Thyroid gland (tissue), 4 donors: ENCODE results near the gene POU2AF1. TPM values are rescaled to one million over a fixed set of nuclear protein-coding genes. Genes with fewer than 3 reads are reported as not detected.

Source experiments
- DNase-seq, 2 donors: peaks; one replicate each; pipeline ENCODE4 v3.0.0-alpha.2; 2019
- H3K27ac ChIP-seq, 3 donors: fragments of 200-600 bp; sonication (generic); 1 replicate in 2 of 3; 2 replicates in 1 of 3; pipeline ENCODE4 v1.5.1; 2016 to 2019; ENCODE audit warnings: mild to moderate bottlenecking in 1 of 3, moderate library complexity in 1 of 3
- H3K27me3 ChIP-seq: fragments of 200-600 bp; sonication (generic); one replicate; pipeline ENCODE4 v1.5.1; 2019
- H3K36me3 ChIP-seq, 2 donors: fragments of 200-600 bp; sonication (generic); one replicate each; pipeline ENCODE4 v1.5.1; 2016 to 2019
- H3K4me1 ChIP-seq, 2 donors: fragments of 200-600 bp; sonication (generic); one replicate each; pipeline ENCODE4 v1.5.1; 2017 to 2019
- H3K4me3 ChIP-seq, 3 donors: fragments of 200-600 bp; sonication (generic); replicated peaks in 1 of 3; 1 replicate in 2 of 3; 2 replicates in 1 of 3; pipeline ENCODE4 v1.5.1; 2016; ENCODE audit warnings: mild to moderate bottlenecking in 1 of 3
- H3K9me3 ChIP-seq: fragments of 200-600 bp; sonication (generic); one replicate; pipeline ENCODE4 v1.5.1; 2017
- CTCF ChIP-seq, 6 experiments: fragments of 200-600 bp in 3 of 6; fragments of 450-650 bp in 3 of 6; sonication (generic) in 3 of 6; IDR thresholded peaks; one replicate each; pipeline ENCODE4 v1.5.1; 2016 to 2019; ENCODE audit warnings: antibody characterized with exemption in 6 of 6, mild to moderate bottlenecking in 2 of 6, inconsistent platforms in 1 of 6, moderate library complexity in 1 of 6
- POLR2A ChIP-seq, 2 donors: fragments of 450-650 bp; IDR thresholded peaks; one replicate each; pipeline ENCODE4 v1.6.1; 2017; ENCODE audit warnings: antibody characterized with exemption in 2 of 2, mild to moderate bottlenecking in 2 of 2, moderate library complexity in 1 of 2
- WGBS, 2 donors: methylation state at CpG; one replicate each; pipeline ENCODE4 v1.1.5; 2017; 5-methylcytosine and 5-hydroxymethylcytosine counted together
- intact Hi-C: fragments of 100-400 bp; cut with DNase I; formaldehyde crosslinking; loops from one replicate; pipeline ENCODE4 v1.15.1; 2023
- total RNA-seq, 4 donors: library from RNA; depleted of rRNA; stranded (reverse); fragments of >200 nt; gene quantifications; one replicate each; pipeline ENCODE4 v1.2.3, GENCODE V29; 2016

Gene POU2AF1
- total RNA-seq, 4 donors from 2014 or later = 0.54 TPM; not detected in 3

- intact Hi-C loops = no loop called here
- Histone ChIP-seq H3K4me1 (peaks cover 6 to 13% of the 10 kb centered on the region in 2 donors), H3K4me3 (no peak overlapping the region), H3K9me3 (no peaks in the 10 kb centered on the region), H3K36me3 (no peaks in the 10 kb centered on the region), H3K27ac (peak overlapping the region; percentile 27 to 71 (median 53)), H3K27me3 (no peaks in the 10 kb centered on the region)
- 51 to 61% methylated on average over 9 of the region's 9 CpGs for WGBS, 2 donors
- DNase-seq = peak; percentile 86 to 91
- TF ChIP-seq CTCF (IDR thresholded peaks at IDR 0.05) (no peak), POLR2A (IDR thresholded peaks at IDR 0.05) (no peak)
Observed at GRCh38 chr11:111362887-111363411, 16.1 kb downstream of the POU2AF1 start.

- WGBS, 2 donors = 94 to 97% methylated on average over 6 of the region's 6 CpGs
- intact Hi-C loops = no loop called here
- no peaks in the 10 kb centered on the region for H3K9me3 ChIP-seq
Observed at GRCh38 chr11:111361874-111362273, 17.2 kb downstream of the POU2AF1 start.

DNA sequence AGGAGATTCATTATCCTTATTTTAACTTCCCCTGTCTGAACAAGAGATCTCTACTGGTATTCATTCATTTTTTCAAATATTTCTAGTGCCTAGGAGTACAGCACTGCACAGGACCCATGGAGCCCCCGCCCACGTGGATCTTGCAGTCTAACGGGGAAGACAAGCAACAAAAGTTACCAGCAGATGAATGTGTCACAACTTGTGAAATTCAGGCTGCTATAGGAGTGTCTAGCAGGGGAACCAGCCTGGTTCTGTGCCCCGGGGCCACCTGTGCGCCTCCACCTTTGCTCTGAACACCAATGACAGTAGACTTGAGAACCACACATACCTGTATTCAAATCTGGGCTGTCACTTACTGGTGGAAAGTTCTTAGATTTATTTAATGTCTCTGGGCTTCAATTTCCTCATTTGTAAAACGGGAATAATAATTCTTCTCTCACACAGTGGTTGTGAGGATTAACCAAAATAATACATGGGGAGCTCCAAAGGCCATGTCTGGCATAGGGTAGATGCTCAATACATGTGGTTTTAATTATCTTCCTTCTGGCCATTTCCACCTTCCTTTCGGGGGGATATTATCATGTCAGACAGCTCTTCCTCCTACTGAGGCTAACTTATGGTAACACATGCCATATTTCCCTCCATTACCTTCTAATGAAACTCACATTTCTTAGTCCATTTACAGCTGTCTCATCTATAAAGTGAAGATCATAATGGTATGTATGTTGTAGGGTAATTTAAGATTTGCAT lies 17.8 kb downstream of the POU2AF1 start:
- Histone ChIP-seq H3K27ac (no peak overlapping the region), H3K36me3 (no peaks in the 10 kb centered on the region), H3K27me3 (no peaks in the 10 kb centered on the region), H3K4me1 (peaks cover 6 to 13% of the 10 kb centered on the region in 2 donors), H3K4me3 (no peak overlapping the region), H3K9me3 (no peaks in the 10 kb centered on the region)
- intact Hi-C loops = no loop called here
- 87 to 93% methylated on average over 7 of the region's 7 CpGs for WGBS, 2 donors
- no peak for DNase-seq
- TF ChIP-seq CTCF (IDR thresholded peaks at IDR 0.05) (no peak), POLR2A (IDR thresholded peaks at IDR 0.05) (no peak)

More at GRCh38 chr11:111361874-111362273, 17.2 kb downstream of the POU2AF1 start:
- no peaks in the 10 kb centered on the region for H3K27me3 ChIP-seq
- H3K27ac ChIP-seq = no peak overlapping the region
- DNase-seq = no peak
- H3K36me3 ChIP-seq = no peaks in the 10 kb centered on the region
- peaks cover 6 to 13% of the 10 kb centered on the region in 2 donors for H3K4me1 ChIP-seq
- TF ChIP-seq POLR2A (IDR thresholded peaks at IDR 0.05) (no peak), CTCF (IDR thresholded peaks at IDR 0.05) (no peak)
- no peak overlapping the region for H3K4me3 ChIP-seq

DNA sequence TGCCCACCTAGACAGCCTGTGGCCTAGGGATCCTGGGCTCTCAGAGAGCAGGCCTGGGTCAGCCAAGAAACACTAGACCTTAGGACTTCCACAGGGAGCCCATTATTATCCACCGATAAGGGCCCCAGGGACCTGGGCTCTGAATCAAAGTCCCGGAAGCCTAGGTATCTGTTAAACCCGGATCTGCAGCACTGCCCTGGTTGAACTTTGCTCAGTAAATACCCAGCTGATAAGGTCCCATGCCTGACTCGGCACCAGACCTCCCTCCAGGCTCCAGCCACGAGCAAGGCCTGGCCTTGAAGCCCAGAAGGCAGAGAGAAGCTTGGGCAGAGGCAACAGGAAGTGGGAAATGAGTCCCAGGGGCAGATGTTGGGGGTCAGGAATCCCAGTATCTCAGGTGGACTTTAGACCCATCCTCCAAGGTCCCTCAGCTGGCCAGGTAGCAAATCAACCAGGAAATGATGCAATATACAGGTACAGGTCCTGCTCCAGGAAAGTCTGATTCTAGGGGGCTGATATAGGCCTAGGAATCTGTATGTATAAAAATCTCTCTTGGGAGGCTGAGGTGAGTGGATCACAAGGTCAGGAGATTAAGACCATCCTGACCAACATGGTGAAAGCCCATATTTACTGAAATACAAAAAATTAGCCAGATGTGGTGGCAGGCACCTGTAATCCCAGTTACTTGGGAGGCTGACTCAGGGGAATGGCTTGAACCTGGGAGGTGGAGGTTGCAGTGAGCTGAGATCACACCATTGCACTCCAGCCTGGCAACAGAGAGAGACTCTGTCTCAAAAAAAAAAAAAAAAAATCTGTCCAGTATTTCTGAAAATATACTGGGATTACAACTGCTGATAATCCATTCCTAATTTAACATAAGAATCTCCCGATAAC lies 18.7 kb downstream of the POU2AF1 start:
- Histone ChIP-seq H3K4me1 (peaks cover 6 to 13% of the 10 kb centered on the region in 2 donors), H3K36me3 (no peaks in the 10 kb centered on the region), H3K27ac (no peak overlapping the region), H3K9me3 (no peaks in the 10 kb centered on the region), H3K4me3 (no peak overlapping the region), H3K27me3 (no peaks in the 10 kb centered on the region)
- DNase-seq = no peak
- WGBS, 2 donors = 82 to 100% methylated on average over 1 to 6 of the region's 6 CpGs
- intact Hi-C loops = no loop called here
- TF ChIP-seq CTCF (IDR thresholded peaks at IDR 0.05) = no peak
- no peak for TF ChIP-seq POLR2A (IDR thresholded peaks at IDR 0.05)
